ENCODE results near the gene TMEM196.

The TMEM196 gene

GRCh38 chr7:19701471-19701870 lies 71.9 kb downstream of the TMEM196 start:
- peaks cover 11% of the 10 kb centered on the region; the same call in 1 of the 2 replicates for H4K20me1 ChIP-seq (ENCODE audit: insufficient read depth, low read length)
- no peaks in the 10 kb centered on the region for H3K27me3 ChIP-seq (ENCODE audit: insufficient read depth, low read length, poor library complexity)
- peaks cover 6% of the 10 kb centered on the region; the same call in 1 of the 2 replicates for H3K4me1 ChIP-seq (ENCODE audit: insufficient read depth, low read length)
- no peaks in the 10 kb centered on the region for H3K9me3 ChIP-seq (ENCODE audit: insufficient read depth, low read length, severe bottlenecking)
- no peak for DNase-seq
- TF ChIP-seq CTCF (IDR thresholded peaks at IDR 0.05; ENCODE audit: borderline replicate concordance, extremely low read depth, low read length, poor library complexity, severe bottlenecking): no peak
- no peak for TF ChIP-seq EZH2 (IDR thresholded peaks at IDR 0.05; ENCODE audit: borderline replicate concordance, low read depth, low read length, severe bottlenecking)
- no peak overlapping the region for H3K27ac ChIP-seq (ENCODE audit: low read length)
- H3K79me2 ChIP-seq (ENCODE audit: insufficient read depth, low read length): peaks cover 47% of the 10 kb centered on the region
- H3K9ac ChIP-seq (ENCODE audit: low read depth, low read length): no peak overlapping the region
- H3K36me3 ChIP-seq (ENCODE audit: insufficient read depth, low read length): peaks cover 57% of the 10 kb centered on the region
- no peak for ATAC-seq (ENCODE audit: insufficient read depth, low read depth)
- H2AFZ ChIP-seq (ENCODE audit: low read depth, low read length): no peak overlapping the region
- no peak overlapping the region for H3K4me3 ChIP-seq (ENCODE audit: low read depth in 1 of 2, low read length in 2 of 2)
- H3K4me2 ChIP-seq (ENCODE audit: insufficient read depth, low read length): no peak overlapping the region

GRCh38 chr7:19700936-19701335 lies 72.5 kb downstream of the TMEM196 start:
- Histone ChIP-seq H4K20me1 (ENCODE audit: insufficient read depth, low read length) (peaks cover 6% of the 10 kb centered on the region; the same call in 1 of the 2 replicates), H3K79me2 (ENCODE audit: insufficient read depth, low read length) (peaks cover 42% of the 10 kb centered on the region), H3K27ac (ENCODE audit: low read length) (no peak overlapping the region), H2AFZ (ENCODE audit: low read depth, low read length) (no peak overlapping the region), H3K27me3 (ENCODE audit: insufficient read depth, low read length, poor library complexity) (no peaks in the 10 kb centered on the region), H3K4me2 (ENCODE audit: insufficient read depth, low read length) (no peak overlapping the region), H3K9ac (ENCODE audit: low read depth, low read length) (no peak overlapping the region), H3K36me3 (ENCODE audit: insufficient read depth, low read length) (peaks cover 57% of the 10 kb centered on the region), H3K4me3 (ENCODE audit: low read depth in 1 of 2, low read length in 2 of 2) (no peak overlapping the region), H3K4me1 (ENCODE audit: insufficient read depth, low read length) (peaks cover under 1% of the 10 kb centered on the region; the same call in 1 of the 2 replicates), H3K9me3 (ENCODE audit: insufficient read depth, low read length, severe bottlenecking) (no peaks in the 10 kb centered on the region)
- no peak for ATAC-seq (ENCODE audit: insufficient read depth, low read depth)
- no peak for DNase-seq
- no peak for TF ChIP-seq CTCF (IDR thresholded peaks at IDR 0.05; ENCODE audit: borderline replicate concordance, extremely low read depth, low read length, poor library complexity, severe bottlenecking)

GRCh38 chr7:19698331-19698730 lies 75.1 kb downstream of the TMEM196 start:
- Histone ChIP-seq H3K4me3 (ENCODE audit: low read depth in 1 of 2, low read length in 2 of 2) (no peak overlapping the region), H3K9ac (ENCODE audit: low read depth, low read length) (no peak overlapping the region), H3K9me3 (ENCODE audit: insufficient read depth, low read length, severe bottlenecking) (no peaks in the 10 kb centered on the region), H3K27me3 (ENCODE audit: insufficient read depth, low read length, poor library complexity) (no peaks in the 10 kb centered on the region), H3K36me3 (ENCODE audit: insufficient read depth, low read length) (peaks cover 49% of the 10 kb centered on the region), H3K79me2 (ENCODE audit: insufficient read depth, low read length) (peaks cover 17% of the 10 kb centered on the region; the same call in 1 of the 2 replicates), H3K4me2 (ENCODE audit: insufficient read depth, low read length) (no peak overlapping the region), H3K27ac (ENCODE audit: low read length) (no peak overlapping the region), H2AFZ (ENCODE audit: low read depth, low read length) (no peak overlapping the region), H4K20me1 (ENCODE audit: insufficient read depth, low read length) (no peaks in the 10 kb centered on the region; the same call in 1 of the 2 replicates), H3K4me1 (ENCODE audit: insufficient read depth, low read length) (no peaks in the 10 kb centered on the region)
- no peak for TF ChIP-seq EZH2 (IDR thresholded peaks at IDR 0.05; ENCODE audit: borderline replicate concordance, low read depth, low read length, severe bottlenecking)
- TF ChIP-seq CTCF (IDR thresholded peaks at IDR 0.05; ENCODE audit: borderline replicate concordance, extremely low read depth, low read length, poor library complexity, severe bottlenecking): no peak
- no peak for DNase-seq
- ATAC-seq (ENCODE audit: insufficient read depth, low read depth): no peak

- Histone ChIP-seq H3K9ac (ENCODE audit: low read depth, low read length) (no peak overlapping the region), H3K4me3 (ENCODE audit: low read depth in 1 of 2, low read length in 2 of 2) (no peak overlapping the region), H3K27me3 (ENCODE audit: insufficient read depth, low read length, poor library complexity) (no peaks in the 10 kb centered on the region), H2AFZ (ENCODE audit: low read depth, low read length) (no peak overlapping the region), H3K27ac (ENCODE audit: low read length) (no peak overlapping the region), H4K20me1 (ENCODE audit: insufficient read depth, low read length) (no peaks in the 10 kb centered on the region; the same call in 1 of the 2 replicates), H3K79me2 (ENCODE audit: insufficient read depth, low read length) (peaks cover 4% of the 10 kb centered on the region; the same call in 1 of the 2 replicates), H3K4me2 (ENCODE audit: insufficient read depth, low read length) (no peak overlapping the region), H3K4me1 (ENCODE audit: insufficient read depth, low read length) (no peaks in the 10 kb centered on the region), H3K36me3 (ENCODE audit: insufficient read depth, low read length) (peaks cover 39% of the 10 kb centered on the region), H3K9me3 (ENCODE audit: insufficient read depth, low read length, severe bottlenecking) (no peaks in the 10 kb centered on the region)
- no peak for DNase-seq
- no peak for ATAC-seq (ENCODE audit: insufficient read depth, low read depth)
- TF ChIP-seq CTCF (IDR thresholded peaks at IDR 0.05; ENCODE audit: borderline replicate concordance, extremely low read depth, low read length, poor library complexity, severe bottlenecking) (no peak), EZH2 (IDR thresholded peaks at IDR 0.05; ENCODE audit: borderline replicate concordance, low read depth, low read length, severe bottlenecking) (no peak)
These were observed 76.5 kb downstream of the TMEM196 start for GRCh38 chr7:19696926-19697325.

Data from DND-41 (cell line).